ENCODE data around the gene TOM1L2. TPM values are rescaled to one million over a fixed set of nuclear protein-coding genes. Genes with fewer than 3 reads are reported as not detected.
A peak's percentile ranks its signal among the peaks of the same experiment; 100 is the strongest.

Gene TOM1L2
- total RNA-seq, 1 experiment from 2014 or later: 24.1 TPM

DNA sequence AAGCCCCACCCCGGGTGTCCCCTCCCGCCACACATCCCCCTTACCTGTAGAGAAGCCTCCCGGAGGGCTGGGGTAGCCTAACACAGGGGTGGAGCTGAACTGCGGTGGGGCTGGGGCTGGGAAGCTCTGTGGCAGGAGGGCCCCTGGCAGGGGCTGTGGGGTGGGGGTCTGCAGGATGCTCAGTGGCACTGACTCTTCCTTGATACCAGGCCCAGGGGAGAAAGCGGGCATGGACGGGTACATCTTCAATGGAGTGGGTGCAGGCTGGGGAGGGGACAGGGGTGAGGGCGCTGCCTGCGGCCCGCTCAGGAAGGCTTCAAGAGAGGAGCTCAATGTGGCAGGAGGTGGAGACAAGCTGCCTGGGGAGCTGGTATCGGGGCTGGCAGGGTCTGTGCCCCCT is 152.2 kb downstream of the TOM1L2 start:
- H3K9me2 ChIP-seq (ENCODE audit: insufficient read depth): no peaks in the 10 kb centered on the region
- H3K4me2 ChIP-seq (ENCODE audit: low read length): peak overlapping the region; percentile 75
- DNase-seq (ENCODE audit: low read depth, low spot score) (no peak), ATAC-seq (no peak)
- peaks cover 30 to 59% of the 10 kb centered on the region in 2 experiments for H3K36me3 ChIP-seq (ENCODE audit: control insufficient read depth in 1 of 2, insufficient read depth in 2 of 2, low read length in 2 of 2)
- H3K4me3 ChIP-seq (replicated peaks in 1 of 2; ENCODE audit: low read depth in 1 of 2, low read length in 2 of 2): no peak overlapping the region
- H3K79me2 ChIP-seq (ENCODE audit: insufficient read depth, low read length): peaks cover 78% of the 10 kb centered on the region
- H2AFZ ChIP-seq (ENCODE audit: low read depth, low read length, poor library complexity, severe bottlenecking): no peak overlapping the region
- BruUV-seq (replicated peaks): no TSS peak
- intact Hi-C loops (cut with micrococcal nuclease): no loop called here
- TF ChIP-seq ZFX (IDR thresholded peaks at IDR 0.05): no peak
- no peak for TF ChIP-seq YY1 (IDR thresholded peaks at IDR 0.05; ENCODE audit: extremely low read depth, insufficient replicate concordance, low read depth, low read length)
- no peak for TF ChIP-seq TCF7L2 (IDR thresholded peaks at IDR 0.05; ENCODE audit: borderline replicate concordance, extremely low read depth, insufficient read depth, insufficient read length)
- TF ChIP-seq EZH2phosphoT487 (IDR thresholded peaks at IDR 0.05; ENCODE audit: borderline replicate concordance): no peak
- TF ChIP-seq CEBPB (IDR thresholded peaks at IDR 0.05; ENCODE audit: low read depth): no peak
- no peak for TF ChIP-seq ZNF274 (IDR thresholded peaks at IDR 0.05; ENCODE audit: low read depth, low read length)
- no peak for TF ChIP-seq REST (IDR thresholded peaks at IDR 0.05; ENCODE audit: low read depth)
- no peak for TF ChIP-seq POLR2AphosphoS5 (IDR thresholded peaks at IDR 0.05; ENCODE audit: low read depth, low read length)
- TF ChIP-seq, protein P1, sequence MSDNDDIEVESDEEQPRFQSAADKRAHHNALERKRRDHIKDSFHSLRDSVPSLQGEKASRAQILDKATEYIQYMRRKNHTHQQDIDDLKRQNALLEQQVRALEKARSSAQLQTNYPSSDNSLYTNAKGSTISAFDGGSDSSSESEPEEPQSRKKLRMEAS (IDR thresholded peaks at IDR 0.05): no peak
- TF ChIP-seq, protein P2, sequence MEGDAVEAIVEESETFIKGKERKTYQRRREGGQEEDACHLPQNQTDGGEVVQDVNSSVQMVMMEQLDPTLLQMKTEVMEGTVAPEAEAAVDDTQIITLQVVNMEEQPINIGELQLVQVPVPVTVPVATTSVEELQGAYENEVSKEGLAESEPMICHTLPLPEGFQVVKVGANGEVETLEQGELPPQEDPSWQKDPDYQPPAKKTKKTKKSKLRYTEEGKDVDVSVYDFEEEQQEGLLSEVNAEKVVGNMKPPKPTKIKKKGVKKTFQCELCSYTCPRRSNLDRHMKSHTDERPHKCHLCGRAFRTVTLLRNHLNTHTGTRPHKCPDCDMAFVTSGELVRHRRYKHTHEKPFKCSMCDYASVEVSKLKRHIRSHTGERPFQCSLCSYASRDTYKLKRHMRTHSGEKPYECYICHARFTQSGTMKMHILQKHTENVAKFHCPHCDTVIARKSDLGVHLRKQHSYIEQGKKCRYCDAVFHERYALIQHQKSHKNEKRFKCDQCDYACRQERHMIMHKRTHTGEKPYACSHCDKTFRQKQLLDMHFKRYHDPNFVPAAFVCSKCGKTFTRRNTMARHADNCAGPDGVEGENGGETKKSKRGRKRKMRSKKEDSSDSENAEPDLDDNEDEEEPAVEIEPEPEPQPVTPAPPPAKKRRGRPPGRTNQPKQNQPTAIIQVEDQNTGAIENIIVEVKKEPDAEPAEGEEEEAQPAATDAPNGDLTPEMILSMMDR (IDR thresholded peaks at IDR 0.05 in 2 of 3, conservative IDR thresholded peaks at IDR 0.05 in 1 of 3; ENCODE audit: borderline replicate concordance in 1 of 3, insufficient read depth in 1 of 3, low read depth in 2 of 3, low read length in 2 of 3): no peak
- TF ChIP-seq FOSL1 (IDR thresholded peaks at IDR 0.05; ENCODE audit: low read depth): no peak
- TF ChIP-seq POLR2A (IDR thresholded peaks at IDR 0.05; ENCODE audit: borderline replicate concordance, extremely low read depth, insufficient read depth, insufficient read length): no peak
- no peak for TF ChIP-seq EGR1 (IDR thresholded peaks at IDR 0.05; ENCODE audit: low read depth)
- TF ChIP-seq SP1 (IDR thresholded peaks at IDR 0.05; ENCODE audit: low read depth): no peak
- H3K27me3 ChIP-seq (ENCODE audit: insufficient read depth, low read length): no peaks in the 10 kb centered on the region
- peak overlapping the region; percentile 59; the same call in 1 of the 2 replicates for H3K9ac ChIP-seq (ENCODE audit: low read length)
- ChIA-PET POLR2A (interaction anchor here (0.8 to 3.1 kb wide), 3 partner anchors 8 to 18 kb away, joined by 3 to 13 read pairs (median 3); partner anchors contain the start of gene SREBF1), RAD21 (ENCODE audit: low non-redundant PET in 1 of 2, low total read pairs in 2 of 2, uncharacterized antibody in 2 of 2, unreplicated experiment in 2 of 2) (no interaction called here), CTCF (interaction anchor here (1.1 to 1.9 kb wide), 2 partner anchors 8 to 16 kb away, joined by 3 to 4 read pairs; partner anchors contain the start of gene SREBF1)
- no peaks in the 10 kb centered on the region for H3K9me3 ChIP-seq (ENCODE audit: control insufficient read depth in 1 of 2, insufficient read depth in 1 of 2, low read depth in 1 of 2, low read length in 2 of 2)
- H4K20me1 ChIP-seq (ENCODE audit: insufficient read depth): no peaks in the 10 kb centered on the region; the same call in 1 of the 2 replicates
- H3K27ac ChIP-seq (ENCODE audit: low read depth, low read length): peak overlapping the region; percentile 83
- peaks cover 64 to 69% of the 10 kb centered on the region in 2 experiments for H3K4me1 ChIP-seq (ENCODE audit: control insufficient read depth in 1 of 2, insufficient read depth in 2 of 2, low read length in 2 of 2)
